GM12878 (cell line): ENCODE data around the gene TCF7L1.

Experiments used
- KDM1A ChIP-seq: fragments of 200-600 bp; sonication (generic); IDR thresholded peaks from 2 replicates; pipeline ENCODE4 v1.6.1; 2016; ENCODE audit warnings: borderline replicate concordance
- MXI1 ChIP-seq: fragments of 150-350 bp; IDR thresholded peaks from 2 replicates; pipeline ENCODE4 v1.6.1; 2011; ENCODE audit warnings: low read depth, mild to moderate bottlenecking, inconsistent platforms, low read length, improper control_type of control experiment
- POLR2AphosphoS5 ChIP-seq: IDR thresholded peaks from 2 replicates; pipeline ENCODE4 v1.6.1; 2011; ENCODE audit warnings: mild to moderate bottlenecking, low read length, inconsistent platforms
- SIX5 ChIP-seq: IDR thresholded peaks from 2 replicates; pipeline ENCODE4 v1.6.1; 2011; ENCODE audit warnings: mild to moderate bottlenecking, low read depth, low read length, moderate library complexity; ENCODE audit not compliant: severe bottlenecking
- ZZZ3 ChIP-seq: IDR thresholded peaks from 2 replicates; pipeline ENCODE4 v1.6.1; 2011; ENCODE audit warnings: low read depth; ENCODE audit not compliant: control insufficient read depth, insufficient read length
- TF ChIP-seq, protein P1 (sequence below), 3 experiments: IDR thresholded peaks in 2 of 3; conservative IDR thresholded peaks in 1 of 3; 2 replicates each; pipeline ENCODE4 v1.5.1; 2011; ENCODE audit warnings: low read depth in 3 of 3, low read length in 3 of 3, mild to moderate bottlenecking in 3 of 3, control low read depth in 2 of 3, moderate library complexity in 2 of 3, inconsistent platforms in 1 of 3, mixed read lengths in 1 of 3; ENCODE audit not compliant: control insufficient read depth in 2 of 3, insufficient read depth in 1 of 3; ENCODE audit errors: extremely low read depth in 1 of 3

DNA sequence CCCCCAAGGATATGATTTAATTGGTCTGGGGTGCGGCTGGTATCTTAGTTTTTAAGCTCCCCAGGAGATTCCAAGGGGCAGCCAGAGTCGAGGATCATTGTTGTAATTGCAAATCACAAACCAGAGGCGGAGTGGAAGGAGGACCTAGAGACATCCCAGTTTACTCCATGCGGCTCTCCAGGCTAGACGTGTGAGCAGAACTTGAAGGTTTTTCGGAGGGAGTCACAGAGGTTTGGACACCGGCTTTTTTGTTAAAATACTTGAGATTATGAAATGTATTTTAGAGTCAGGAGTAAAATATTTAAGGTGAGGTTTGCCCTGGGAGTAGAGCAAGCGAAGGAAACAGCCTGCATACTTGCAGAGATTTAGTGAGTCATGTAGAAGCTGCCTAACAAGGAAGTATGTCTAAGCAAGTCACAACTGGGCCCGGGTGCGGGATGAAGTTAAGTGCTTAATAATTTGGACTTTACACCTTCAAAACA is 155.1 kb downstream of the TCF7L1 start:
- TF ChIP-seq, protein P1, sequence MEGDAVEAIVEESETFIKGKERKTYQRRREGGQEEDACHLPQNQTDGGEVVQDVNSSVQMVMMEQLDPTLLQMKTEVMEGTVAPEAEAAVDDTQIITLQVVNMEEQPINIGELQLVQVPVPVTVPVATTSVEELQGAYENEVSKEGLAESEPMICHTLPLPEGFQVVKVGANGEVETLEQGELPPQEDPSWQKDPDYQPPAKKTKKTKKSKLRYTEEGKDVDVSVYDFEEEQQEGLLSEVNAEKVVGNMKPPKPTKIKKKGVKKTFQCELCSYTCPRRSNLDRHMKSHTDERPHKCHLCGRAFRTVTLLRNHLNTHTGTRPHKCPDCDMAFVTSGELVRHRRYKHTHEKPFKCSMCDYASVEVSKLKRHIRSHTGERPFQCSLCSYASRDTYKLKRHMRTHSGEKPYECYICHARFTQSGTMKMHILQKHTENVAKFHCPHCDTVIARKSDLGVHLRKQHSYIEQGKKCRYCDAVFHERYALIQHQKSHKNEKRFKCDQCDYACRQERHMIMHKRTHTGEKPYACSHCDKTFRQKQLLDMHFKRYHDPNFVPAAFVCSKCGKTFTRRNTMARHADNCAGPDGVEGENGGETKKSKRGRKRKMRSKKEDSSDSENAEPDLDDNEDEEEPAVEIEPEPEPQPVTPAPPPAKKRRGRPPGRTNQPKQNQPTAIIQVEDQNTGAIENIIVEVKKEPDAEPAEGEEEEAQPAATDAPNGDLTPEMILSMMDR (IDR thresholded peaks at IDR 0.05 in 2 of 3, conservative IDR thresholded peaks at IDR 0.05 in 1 of 3; ENCODE audit: control insufficient read depth in 2 of 3, extremely low read depth in 1 of 3, insufficient read depth in 1 of 3, low read depth in 3 of 3, low read length in 3 of 3): no peak
- TF ChIP-seq SIX5: no peak
- no peak for TF ChIP-seq ZZZ3
- TF ChIP-seq POLR2AphosphoS5: no peak
- TF ChIP-seq KDM1A: no peak
- no peak for TF ChIP-seq MXI1
